CD14-positive monocyte (primary cell): Measurements from ENCODE around the gene INPP5F. TPM values are rescaled to one million over a fixed set of nuclear protein-coding genes. Genes with fewer than 3 reads are reported as not detected.
A peak's percentile ranks its signal among the peaks of the same experiment; 100 is the strongest.

Experiments used
- DNase-seq, 3 donors: peaks; one replicate each; pipeline ENCODE4 v3.0.0-alpha.2; 2011 to 2022
- H2AFZ ChIP-seq: 2 replicates; pipeline ENCODE4 v1.6.0; 2012; ENCODE audit warnings: mild to moderate bottlenecking, low read depth, low read length, inconsistent platforms; ENCODE audit not compliant: insufficient read depth, poor library complexity, severe bottlenecking
- H3K27ac ChIP-seq, 2 donors: 1 replicate in 1 of 2; 2 replicates in 1 of 2; pipeline ENCODE4 v1.5.1; 2012 to 2013; ENCODE audit warnings: low read length in 2 of 2, control low read depth in 1 of 2, inconsistent platforms in 1 of 2, low read depth in 1 of 2, mild to moderate bottlenecking in 1 of 2
- H3K27me3 ChIP-seq, 2 donors: one replicate each; pipeline versions ENCODE4 v1.6.0 to v1.6.1; 2011 to 2013; ENCODE audit warnings: low read length in 2 of 2; ENCODE audit not compliant: control insufficient read depth in 2 of 2, insufficient read depth in 2 of 2
- H3K36me3 ChIP-seq, 2 donors: replicated peaks in 1 of 2; 1 replicate in 1 of 2; 2 replicates in 1 of 2; pipeline versions ENCODE4 v1.5.1 to v1.6.1; 2012 to 2013; ENCODE audit warnings: low read length in 2 of 2, control low read depth in 1 of 2, inconsistent platforms in 1 of 2, mild to moderate bottlenecking in 1 of 2; ENCODE audit not compliant: insufficient read depth in 2 of 2, control insufficient read depth in 1 of 2
- H3K4me1 ChIP-seq, 2 donors: 1 replicate in 1 of 2; 2 replicates in 1 of 2; pipeline versions ENCODE4 v1.5.1 to v1.6.1; 2012 to 2013; ENCODE audit warnings: low read length in 2 of 2, control low read depth in 1 of 2, inconsistent platforms in 1 of 2, mild to moderate bottlenecking in 1 of 2, moderate library complexity in 1 of 2; ENCODE audit not compliant: insufficient read depth in 2 of 2, control insufficient read depth in 1 of 2
- H3K4me2 ChIP-seq: replicated peaks from 2 replicates; pipeline ENCODE3; 2012; ENCODE audit warnings: low read length, moderate library complexity, mild to moderate bottlenecking; ENCODE audit not compliant: poor library complexity, severe bottlenecking; ENCODE audit errors: extremely low read depth
- H3K4me3 ChIP-seq, 3 experiments: fragments of 200-600 bp in 1 of 3; sonication (generic) in 1 of 3; replicated peaks in 1 of 3; 1 replicate in 2 of 3; 2 replicates in 1 of 3; pipeline ENCODE4 v1.5.1; 2011 to 2013; ENCODE audit warnings: low read length in 3 of 3, mild to moderate bottlenecking in 3 of 3, control low read depth in 2 of 3, low read depth in 2 of 3, inconsistent platforms in 1 of 3, moderate library complexity in 1 of 3
- H3K79me2 ChIP-seq: 2 replicates; pipeline ENCODE4 v1.6.0; 2012; ENCODE audit warnings: mild to moderate bottlenecking, control low read depth, inconsistent platforms, low read length, moderate library complexity; ENCODE audit not compliant: insufficient read depth
- H3K9ac ChIP-seq: 2 replicates; pipeline ENCODE4 v1.6.0; 2017; ENCODE audit warnings: low read length, mild to moderate bottlenecking; ENCODE audit not compliant: insufficient read depth, poor library complexity, severe bottlenecking
- H3K9me3 ChIP-seq, 2 donors: replicated peaks in 1 of 2; 1 replicate in 1 of 2; 2 replicates in 1 of 2; pipeline versions ENCODE4 v1.5.1 to v1.6.1; 2012 to 2013; ENCODE audit warnings: low read length in 2 of 2, control low read depth in 1 of 2; ENCODE audit not compliant: control insufficient read depth in 1 of 2, insufficient read depth in 1 of 2
- H4K20me1 ChIP-seq: 2 replicates; pipeline ENCODE4 v1.6.0; 2012; ENCODE audit warnings: mild to moderate bottlenecking, low read length, control low read depth, moderate library complexity; ENCODE audit not compliant: insufficient read depth
- H3K27ac Mint-ChIP-seq, 7 donors: one replicate each; pipeline ENCODE4 v1.8.0; 2020; ENCODE audit warnings: mild to moderate bottlenecking in 7 of 7, mixed read lengths in 7 of 7, moderate library complexity in 6 of 7, inconsistent platforms in 2 of 7
- H3K27me3 Mint-ChIP-seq, 3 donors: one replicate each; pipeline ENCODE4 v1.8.0; 2021 to 2022; ENCODE audit warnings: low read depth in 3 of 3, mild to moderate bottlenecking in 3 of 3, mixed read lengths in 3 of 3, moderate library complexity in 3 of 3, inconsistent platforms in 1 of 3
- H3K36me3 Mint-ChIP-seq, 2 donors: one replicate each; pipeline ENCODE4 v1.8.0; 2020; ENCODE audit warnings: mixed read lengths in 2 of 2, inconsistent platforms in 1 of 2, mild to moderate bottlenecking in 1 of 2
- H3K4me1 Mint-ChIP-seq: one replicate; pipeline ENCODE4 v1.8.0; 2020; ENCODE audit warnings: mild to moderate bottlenecking, mixed read lengths
- H3K4me3 Mint-ChIP-seq, 2 donors: one replicate each; pipeline ENCODE4 v1.8.0; 2020; ENCODE audit warnings: mild to moderate bottlenecking in 2 of 2, mixed read lengths in 2 of 2, moderate library complexity in 1 of 2
- H3K9me3 Mint-ChIP-seq, 7 donors: one replicate each; pipeline ENCODE4 v1.8.0; 2020 to 2022; ENCODE audit warnings: mixed read lengths in 7 of 7, mild to moderate bottlenecking in 6 of 7, moderate library complexity in 6 of 7, inconsistent platforms in 2 of 7
- WGBS: methylation state at CpG from one replicate; pipeline ENCODE4 v1.1.5; 2013; ENCODE audit warnings: missing lambda C conversion rate; ENCODE audit not compliant: insufficient coverage; 5-methylcytosine and 5-hydroxymethylcytosine counted together
- intact Hi-C, 2 donors: fragments of 100-400 bp; cut with micrococcal nuclease; formaldehyde crosslinking; loops; one replicate each; pipeline versions ENCODE4 v1.15.0 to v1.15.1; 2023
- polyA plus RNA-seq, 3 donors: library from polyadenylated mRNA; depleted of rRNA in 1 of 3; unstranded in 2 of 3; stranded (reverse) in 1 of 3; fragments of 300-500 nt in 2 of 3; fragments of >200 nt in 1 of 3; fragmentation: Illumina TruSeq in 2 of 3; gene quantifications; 1 replicate in 2 of 3; 2 replicates in 1 of 3; pipeline ENCODE4 v1.2.3, GENCODE V29; 2012 to 2021
- TF ChIP-seq, protein P1 (sequence below): fragments of 200-600 bp; IDR thresholded peaks from one replicate; pipeline ENCODE4 v1.8.0; 2022; ENCODE audit warnings: antibody characterized with exemption, mild to moderate bottlenecking

Gene INPP5F
- polyA plus RNA-seq, 3 donors: 5.1 to 6.9 (median 5.4) TPM

GRCh38 chr10:119748871-119749270 is 23.0 kb downstream of the INPP5F start:
- H3K4me3 ChIP-seq: no peak overlapping the region
- Mint-ChIP-seq H3K27ac (no peak overlapping the region), H3K27me3 (peaks cover 0 to 3% (median 1%) of the 10 kb centered on the region in 3 donors), H3K4me1 (peaks cover 3% of the 10 kb centered on the region), H3K9me3 (peaks cover 0 to 3% (median 0%) of the 10 kb centered on the region in 7 donors), H3K36me3 (peaks cover 3 to 9% of the 10 kb centered on the region in 2 donors), H3K4me3 (no peak overlapping the region)
- H3K4me1 ChIP-seq: no peaks in the 10 kb centered on the region
- intact Hi-C loops: no loop called here
- H3K4me2 ChIP-seq: no peak overlapping the region
- TF ChIP-seq, protein P1, sequence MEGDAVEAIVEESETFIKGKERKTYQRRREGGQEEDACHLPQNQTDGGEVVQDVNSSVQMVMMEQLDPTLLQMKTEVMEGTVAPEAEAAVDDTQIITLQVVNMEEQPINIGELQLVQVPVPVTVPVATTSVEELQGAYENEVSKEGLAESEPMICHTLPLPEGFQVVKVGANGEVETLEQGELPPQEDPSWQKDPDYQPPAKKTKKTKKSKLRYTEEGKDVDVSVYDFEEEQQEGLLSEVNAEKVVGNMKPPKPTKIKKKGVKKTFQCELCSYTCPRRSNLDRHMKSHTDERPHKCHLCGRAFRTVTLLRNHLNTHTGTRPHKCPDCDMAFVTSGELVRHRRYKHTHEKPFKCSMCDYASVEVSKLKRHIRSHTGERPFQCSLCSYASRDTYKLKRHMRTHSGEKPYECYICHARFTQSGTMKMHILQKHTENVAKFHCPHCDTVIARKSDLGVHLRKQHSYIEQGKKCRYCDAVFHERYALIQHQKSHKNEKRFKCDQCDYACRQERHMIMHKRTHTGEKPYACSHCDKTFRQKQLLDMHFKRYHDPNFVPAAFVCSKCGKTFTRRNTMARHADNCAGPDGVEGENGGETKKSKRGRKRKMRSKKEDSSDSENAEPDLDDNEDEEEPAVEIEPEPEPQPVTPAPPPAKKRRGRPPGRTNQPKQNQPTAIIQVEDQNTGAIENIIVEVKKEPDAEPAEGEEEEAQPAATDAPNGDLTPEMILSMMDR: no peak
- H3K36me3 ChIP-seq: peaks cover 0 to 3% of the 10 kb centered on the region in 2 donors
- H2AFZ ChIP-seq: no peak overlapping the region
- peaks cover 5% of the 10 kb centered on the region for H3K79me2 ChIP-seq
- WGBS: 98% methylated on average over 11 of the region's 12 CpGs
- H3K27ac ChIP-seq: no peak overlapping the region
- no peaks in the 10 kb centered on the region for H4K20me1 ChIP-seq
- no peaks in the 10 kb centered on the region for H3K27me3 ChIP-seq
- H3K9me3 ChIP-seq: no peaks in the 10 kb centered on the region
- DNase-seq: no peak
- H3K9ac ChIP-seq: no peak overlapping the region

GRCh38 chr10:119749455-119749854 is 23.6 kb downstream of the INPP5F start:
- Histone ChIP-seq H3K27ac (no peak overlapping the region), H3K9ac (no peak overlapping the region), H3K79me2 (peaks cover 5% of the 10 kb centered on the region), H3K4me2 (no peak overlapping the region), H3K36me3 (peaks cover 0 to 3% of the 10 kb centered on the region in 2 donors), H3K4me1 (no peaks in the 10 kb centered on the region), H3K27me3 (no peaks in the 10 kb centered on the region), H4K20me1 (no peaks in the 10 kb centered on the region), H2AFZ (no peak overlapping the region), H3K9me3 (no peaks in the 10 kb centered on the region), H3K4me3 (no peak overlapping the region)
- H3K4me3 Mint-ChIP-seq: no peak overlapping the region
- TF ChIP-seq, protein P1: no peak
- intact Hi-C loops: no loop called here
- peaks cover 0 to 3% (median 1%) of the 10 kb centered on the region in 3 donors for H3K27me3 Mint-ChIP-seq
- H3K27ac Mint-ChIP-seq: peak overlapping the region in 1 of 7 donors; percentile 55
- no peak for DNase-seq
- WGBS: 100% methylated on average over 1 of the region's 7 CpGs
- H3K4me1 Mint-ChIP-seq: peaks cover 3% of the 10 kb centered on the region
- H3K36me3 Mint-ChIP-seq: peaks cover 3 to 9% of the 10 kb centered on the region in 2 donors
- peaks cover 0 to 3% (median 0%) of the 10 kb centered on the region in 7 donors for H3K9me3 Mint-ChIP-seq
